Measurements from ENCODE around the gene SGCA. TPM values are rescaled to one million over a fixed set of nuclear protein-coding genes. Genes with fewer than 3 reads are reported as not detected.

The SGCA gene
- total and polyA plus RNA-seq, 2 experiments from 2014 or later: 0.19 TPM; not detected in 1

DNA sequence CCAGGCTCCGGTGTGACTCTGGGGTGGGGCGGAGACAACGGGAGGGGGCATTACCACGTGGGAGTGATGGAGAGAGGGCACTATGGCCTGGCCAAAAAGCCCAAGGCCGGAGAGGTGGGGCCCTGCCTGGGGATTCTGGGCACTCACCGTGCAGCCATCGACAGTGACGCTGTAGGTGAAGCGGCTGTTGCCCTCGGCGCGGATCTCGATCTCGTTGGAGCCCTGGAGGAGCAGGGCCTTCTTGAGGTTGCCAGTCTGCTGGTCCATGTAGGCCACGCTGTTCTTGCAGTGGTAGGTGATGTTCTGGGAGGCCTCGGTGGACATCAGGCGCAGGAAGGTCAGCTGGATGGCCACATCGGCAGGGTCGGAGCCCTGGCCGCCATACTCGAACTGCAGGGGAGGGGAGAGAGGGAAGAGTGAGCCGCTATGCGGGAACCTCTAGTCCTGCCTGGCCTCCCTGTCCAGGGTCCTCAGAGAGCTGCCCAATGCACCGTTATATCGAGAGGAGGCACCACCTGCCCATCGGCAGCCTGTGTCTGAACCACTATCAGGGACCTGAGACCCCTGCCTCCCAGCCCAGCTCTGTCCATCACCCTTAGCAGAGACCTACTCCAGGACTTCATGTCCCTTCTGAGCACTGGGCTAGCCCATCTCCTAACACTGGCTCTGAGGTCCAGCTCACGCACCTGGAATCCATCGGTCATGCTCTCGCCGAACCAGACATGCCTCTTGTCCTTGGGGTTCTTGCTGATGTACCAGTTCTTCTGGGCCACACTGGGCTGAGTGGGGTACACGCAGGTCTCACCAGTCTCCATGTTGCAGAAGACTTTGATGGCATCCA, 20.0 kb downstream of the SGCA start (continued):
- TF ChIP-seq, protein P1, sequence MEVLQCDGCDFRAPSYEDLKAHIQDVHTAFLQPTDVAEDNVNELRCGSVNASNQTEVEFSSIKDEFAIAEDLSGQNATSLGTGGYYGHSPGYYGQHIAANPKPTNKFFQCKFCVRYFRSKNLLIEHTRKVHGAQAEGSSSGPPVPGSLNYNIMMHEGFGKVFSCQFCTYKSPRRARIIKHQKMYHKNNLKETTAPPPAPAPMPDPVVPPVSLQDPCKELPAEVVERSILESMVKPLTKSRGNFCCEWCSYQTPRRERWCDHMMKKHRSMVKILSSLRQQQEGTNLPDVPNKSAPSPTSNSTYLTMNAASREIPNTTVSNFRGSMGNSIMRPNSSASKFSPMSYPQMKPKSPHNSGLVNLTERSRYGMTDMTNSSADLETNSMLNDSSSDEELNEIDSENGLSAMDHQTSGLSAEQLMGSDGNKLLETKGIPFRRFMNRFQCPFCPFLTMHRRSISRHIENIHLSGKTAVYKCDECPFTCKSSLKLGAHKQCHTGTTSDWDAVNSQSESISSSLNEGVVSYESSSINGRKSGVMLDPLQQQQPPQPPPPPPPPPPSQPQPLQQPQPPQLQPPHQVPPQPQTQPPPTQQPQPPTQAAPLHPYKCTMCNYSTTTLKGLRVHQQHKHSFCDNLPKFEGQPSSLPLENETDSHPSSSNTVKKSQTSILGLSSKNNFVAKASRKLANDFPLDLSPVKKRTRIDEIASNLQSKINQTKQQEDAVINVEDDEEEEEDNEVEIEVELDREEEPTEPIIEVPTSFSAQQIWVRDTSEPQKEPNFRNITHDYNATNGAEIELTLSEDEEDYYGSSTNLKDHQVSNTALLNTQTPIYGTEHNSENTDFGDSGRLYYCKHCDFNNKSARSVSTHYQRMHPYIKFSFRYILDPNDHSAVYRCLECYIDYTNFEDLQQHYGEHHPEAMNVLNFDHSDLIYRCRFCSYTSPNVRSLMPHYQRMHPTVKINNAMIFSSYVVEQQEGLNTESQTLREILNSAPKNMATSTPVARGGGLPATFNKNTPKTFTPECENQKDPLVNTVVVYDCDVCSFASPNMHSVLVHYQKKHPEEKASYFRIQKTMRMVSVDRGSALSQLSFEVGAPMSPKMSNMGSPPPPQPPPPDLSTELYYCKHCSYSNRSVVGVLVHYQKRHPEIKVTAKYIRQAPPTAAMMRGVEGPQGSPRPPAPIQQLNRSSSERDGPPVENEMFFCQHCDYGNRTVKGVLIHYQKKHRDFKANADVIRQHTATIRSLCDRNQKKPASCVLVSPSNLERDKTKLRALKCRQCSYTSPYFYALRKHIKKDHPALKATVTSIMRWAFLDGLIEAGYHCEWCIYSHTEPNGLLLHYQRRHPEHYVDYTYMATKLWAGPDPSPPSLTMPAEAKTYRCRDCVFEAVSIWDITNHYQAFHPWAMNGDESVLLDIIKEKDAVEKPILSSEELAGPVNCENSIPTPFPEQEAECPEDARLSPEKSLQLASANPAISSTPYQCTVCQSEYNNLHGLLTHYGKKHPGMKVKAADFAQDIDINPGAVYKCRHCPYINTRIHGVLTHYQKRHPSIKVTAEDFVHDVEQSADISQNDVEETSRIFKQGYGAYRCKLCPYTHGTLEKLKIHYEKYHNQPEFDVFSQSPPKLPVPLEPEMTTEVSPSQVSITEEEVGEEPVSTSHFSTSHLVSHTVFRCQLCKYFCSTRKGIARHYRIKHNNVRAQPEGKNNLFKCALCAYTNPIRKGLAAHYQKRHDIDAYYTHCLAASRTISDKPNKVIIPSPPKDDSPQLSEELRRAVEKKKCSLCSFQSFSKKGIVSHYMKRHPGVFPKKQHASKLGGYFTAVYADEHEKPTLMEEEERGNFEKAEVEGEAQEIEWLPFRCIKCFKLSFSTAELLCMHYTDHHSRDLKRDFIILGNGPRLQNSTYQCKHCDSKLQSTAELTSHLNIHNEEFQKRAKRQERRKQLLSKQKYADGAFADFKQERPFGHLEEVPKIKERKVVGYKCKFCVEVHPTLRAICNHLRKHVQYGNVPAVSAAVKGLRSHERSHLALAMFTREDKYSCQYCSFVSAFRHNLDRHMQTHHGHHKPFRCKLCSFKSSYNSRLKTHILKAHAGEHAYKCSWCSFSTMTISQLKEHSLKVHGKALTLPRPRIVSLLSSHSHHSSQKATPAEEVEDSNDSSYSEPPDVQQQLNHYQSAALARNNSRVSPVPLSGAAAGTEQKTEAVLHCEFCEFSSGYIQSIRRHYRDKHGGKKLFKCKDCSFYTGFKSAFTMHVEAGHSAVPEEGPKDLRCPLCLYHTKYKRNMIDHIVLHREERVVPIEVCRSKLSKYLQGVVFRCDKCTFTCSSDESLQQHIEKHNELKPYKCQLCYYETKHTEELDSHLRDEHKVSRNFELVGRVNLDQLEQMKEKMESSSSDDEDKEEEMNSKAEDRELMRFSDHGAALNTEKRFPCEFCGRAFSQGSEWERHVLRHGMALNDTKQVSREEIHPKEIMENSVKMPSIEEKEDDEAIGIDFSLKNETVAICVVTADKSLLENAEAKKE (CRISPR knock-in tag; IDR thresholded peaks at IDR 0.05): no peak
- TF ChIP-seq ZNF114 (CRISPR knock-in tag; IDR thresholded peaks at IDR 0.05): no peak
- TF ChIP-seq EZH2 (IDR thresholded peaks at IDR 0.05; ENCODE audit: low read depth, unreplicated experiment): no peak
- TF ChIP-seq POLR2AphosphoS5 (IDR thresholded peaks at IDR 0.05; ENCODE audit: low read depth): no peak
- TF ChIP-seq EZH2phosphoT487 (IDR thresholded peaks at IDR 0.05; ENCODE audit: unreplicated experiment): no peak
- no peak for TF ChIP-seq JUNB (IDR thresholded peaks at IDR 0.05; ENCODE audit: unreplicated experiment)

DNA sequence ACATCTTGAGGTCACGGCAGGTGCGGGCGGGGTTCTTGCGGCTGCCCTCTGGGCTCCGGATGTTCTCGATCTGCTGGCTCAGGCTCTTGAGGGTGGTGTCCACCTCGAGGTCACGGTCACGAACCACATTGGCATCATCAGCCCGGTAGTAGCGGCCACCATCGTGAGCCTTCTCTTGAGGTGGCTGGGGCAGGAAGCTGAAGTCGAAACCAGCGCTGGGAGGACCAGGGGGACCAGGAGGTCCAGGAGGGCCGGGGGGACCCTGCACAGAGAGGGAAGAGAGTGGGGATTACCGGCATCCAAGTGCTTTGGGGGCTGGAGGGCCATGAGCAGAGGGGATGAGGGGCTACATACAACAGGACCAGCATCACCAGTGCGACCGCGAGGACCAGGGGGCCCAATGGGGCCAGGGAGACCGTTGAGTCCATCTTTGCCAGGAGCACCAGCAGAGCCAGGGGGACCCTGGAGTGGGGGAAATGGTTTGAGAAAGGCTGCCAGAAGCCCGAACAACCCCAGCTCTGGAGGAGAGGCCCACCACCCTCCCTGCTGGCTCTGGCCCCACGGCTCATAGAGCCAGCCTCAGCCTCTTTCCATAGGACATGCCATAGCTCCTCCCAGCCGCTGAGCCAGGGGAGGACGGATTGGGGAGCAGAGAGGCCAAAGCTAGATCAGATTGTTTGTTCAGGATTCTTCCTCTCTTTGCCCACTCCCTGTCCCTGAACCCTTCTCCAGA, 21.0 kb downstream of the SGCA start:
- Mint-ChIP-seq H3K4me1 (peaks cover 29% of the 10 kb centered on the region), H3K9me3 (no peaks in the 10 kb centered on the region), H3K36me3 (ENCODE audit: low read depth) (peaks cover 26% of the 10 kb centered on the region), H3K4me3 (no peak overlapping the region), H3K27ac (no peak overlapping the region), H3K27me3 (ENCODE audit: insufficient read depth, low read depth, poor library complexity) (peaks cover 12% of the 10 kb centered on the region)
- no peak overlapping the region for H3K4me3 ChIP-seq
- ATAC-seq (no peak), DNase-seq (ENCODE audit: low spot score) (no peak)
- H4K20me1 ChIP-seq (replicated peaks; ENCODE audit: insufficient read depth): no peaks in the 10 kb centered on the region
- no peaks in the 10 kb centered on the region for H3K36me3 ChIP-seq (ENCODE audit: insufficient read depth)
- H3F3A ChIP-seq (replicated peaks; ENCODE audit: low read depth): no peaks in the 10 kb centered on the region
- H3K4me2 ChIP-seq: no peak overlapping the region
- peaks cover 27% of the 10 kb centered on the region for H3K4me1 ChIP-seq (ENCODE audit: insufficient read depth)
- no peaks in the 10 kb centered on the region for H3K27me3 ChIP-seq (ENCODE audit: insufficient read depth)
- H3K27ac ChIP-seq (ENCODE audit: low read depth): no peak overlapping the region
- H3K79me2 ChIP-seq (replicated peaks; ENCODE audit: insufficient read depth): no peaks in the 10 kb centered on the region
- no peak overlapping the region for H2AFZ ChIP-seq
- no peaks in the 10 kb centered on the region for H3K9me2 ChIP-seq (ENCODE audit: insufficient read depth)
- no peak for TF ChIP-seq POLR2AphosphoS5 (IDR thresholded peaks at IDR 0.05; ENCODE audit: low read depth)
- no peak for TF ChIP-seq NANOG (IDR thresholded peaks at IDR 0.05; ENCODE audit: borderline replicate concordance)
- no peak for TF ChIP-seq CREB1 (CRISPR knock-in tag; IDR thresholded peaks at IDR 0.05; ENCODE audit: low read depth)
- TF ChIP-seq, protein P2, sequence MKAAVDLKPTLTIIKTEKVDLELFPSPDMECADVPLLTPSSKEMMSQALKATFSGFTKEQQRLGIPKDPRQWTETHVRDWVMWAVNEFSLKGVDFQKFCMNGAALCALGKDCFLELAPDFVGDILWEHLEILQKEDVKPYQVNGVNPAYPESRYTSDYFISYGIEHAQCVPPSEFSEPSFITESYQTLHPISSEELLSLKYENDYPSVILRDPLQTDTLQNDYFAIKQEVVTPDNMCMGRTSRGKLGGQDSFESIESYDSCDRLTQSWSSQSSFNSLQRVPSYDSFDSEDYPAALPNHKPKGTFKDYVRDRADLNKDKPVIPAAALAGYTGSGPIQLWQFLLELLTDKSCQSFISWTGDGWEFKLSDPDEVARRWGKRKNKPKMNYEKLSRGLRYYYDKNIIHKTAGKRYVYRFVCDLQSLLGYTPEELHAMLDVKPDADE (IDR thresholded peaks at IDR 0.05): no peak
- TF ChIP-seq STAT1 (IDR thresholded peaks at IDR 0.05; ENCODE audit: unreplicated experiment): no peak
- TF ChIP-seq, protein P3, sequence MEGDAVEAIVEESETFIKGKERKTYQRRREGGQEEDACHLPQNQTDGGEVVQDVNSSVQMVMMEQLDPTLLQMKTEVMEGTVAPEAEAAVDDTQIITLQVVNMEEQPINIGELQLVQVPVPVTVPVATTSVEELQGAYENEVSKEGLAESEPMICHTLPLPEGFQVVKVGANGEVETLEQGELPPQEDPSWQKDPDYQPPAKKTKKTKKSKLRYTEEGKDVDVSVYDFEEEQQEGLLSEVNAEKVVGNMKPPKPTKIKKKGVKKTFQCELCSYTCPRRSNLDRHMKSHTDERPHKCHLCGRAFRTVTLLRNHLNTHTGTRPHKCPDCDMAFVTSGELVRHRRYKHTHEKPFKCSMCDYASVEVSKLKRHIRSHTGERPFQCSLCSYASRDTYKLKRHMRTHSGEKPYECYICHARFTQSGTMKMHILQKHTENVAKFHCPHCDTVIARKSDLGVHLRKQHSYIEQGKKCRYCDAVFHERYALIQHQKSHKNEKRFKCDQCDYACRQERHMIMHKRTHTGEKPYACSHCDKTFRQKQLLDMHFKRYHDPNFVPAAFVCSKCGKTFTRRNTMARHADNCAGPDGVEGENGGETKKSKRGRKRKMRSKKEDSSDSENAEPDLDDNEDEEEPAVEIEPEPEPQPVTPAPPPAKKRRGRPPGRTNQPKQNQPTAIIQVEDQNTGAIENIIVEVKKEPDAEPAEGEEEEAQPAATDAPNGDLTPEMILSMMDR (conservative IDR thresholded peaks at IDR 0.05; ENCODE audit: low read depth in 2 of 2): no peak
- TF ChIP-seq ZNF114 (CRISPR knock-in tag; IDR thresholded peaks at IDR 0.05): no peak

Measured in GM23338 (cell line).